ENCODE results near the gene DGCR2. TPM values are rescaled to one million over a fixed set of nuclear protein-coding genes. Genes with fewer than 3 reads are reported as not detected.

The DGCR2 gene
- total and polyA plus RNA-seq, 2 experiments from 2014 or later, result 18.5 to 83.0 TPM

DNA sequence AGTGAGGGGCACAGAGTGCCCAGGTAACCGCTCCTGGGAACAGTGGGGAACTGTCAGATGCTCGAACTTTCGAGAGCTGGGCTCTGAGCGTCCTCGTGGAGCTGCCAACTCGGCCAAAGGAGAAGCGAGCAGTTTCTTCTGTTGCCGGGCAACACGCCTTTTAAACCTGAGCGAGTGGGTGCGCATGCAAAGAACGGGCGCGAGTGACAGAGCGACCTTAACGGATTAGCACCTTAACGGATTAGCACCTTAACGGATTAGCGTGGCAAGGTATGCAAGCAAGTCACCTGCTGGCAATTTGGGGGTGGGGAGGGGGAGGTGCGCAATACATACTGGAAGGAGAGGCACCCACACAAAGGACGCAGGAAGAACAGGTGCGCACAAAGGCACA, 124.3 kb downstream of the DGCR2 start (continued):
- TF ChIP-seq, protein P1, sequence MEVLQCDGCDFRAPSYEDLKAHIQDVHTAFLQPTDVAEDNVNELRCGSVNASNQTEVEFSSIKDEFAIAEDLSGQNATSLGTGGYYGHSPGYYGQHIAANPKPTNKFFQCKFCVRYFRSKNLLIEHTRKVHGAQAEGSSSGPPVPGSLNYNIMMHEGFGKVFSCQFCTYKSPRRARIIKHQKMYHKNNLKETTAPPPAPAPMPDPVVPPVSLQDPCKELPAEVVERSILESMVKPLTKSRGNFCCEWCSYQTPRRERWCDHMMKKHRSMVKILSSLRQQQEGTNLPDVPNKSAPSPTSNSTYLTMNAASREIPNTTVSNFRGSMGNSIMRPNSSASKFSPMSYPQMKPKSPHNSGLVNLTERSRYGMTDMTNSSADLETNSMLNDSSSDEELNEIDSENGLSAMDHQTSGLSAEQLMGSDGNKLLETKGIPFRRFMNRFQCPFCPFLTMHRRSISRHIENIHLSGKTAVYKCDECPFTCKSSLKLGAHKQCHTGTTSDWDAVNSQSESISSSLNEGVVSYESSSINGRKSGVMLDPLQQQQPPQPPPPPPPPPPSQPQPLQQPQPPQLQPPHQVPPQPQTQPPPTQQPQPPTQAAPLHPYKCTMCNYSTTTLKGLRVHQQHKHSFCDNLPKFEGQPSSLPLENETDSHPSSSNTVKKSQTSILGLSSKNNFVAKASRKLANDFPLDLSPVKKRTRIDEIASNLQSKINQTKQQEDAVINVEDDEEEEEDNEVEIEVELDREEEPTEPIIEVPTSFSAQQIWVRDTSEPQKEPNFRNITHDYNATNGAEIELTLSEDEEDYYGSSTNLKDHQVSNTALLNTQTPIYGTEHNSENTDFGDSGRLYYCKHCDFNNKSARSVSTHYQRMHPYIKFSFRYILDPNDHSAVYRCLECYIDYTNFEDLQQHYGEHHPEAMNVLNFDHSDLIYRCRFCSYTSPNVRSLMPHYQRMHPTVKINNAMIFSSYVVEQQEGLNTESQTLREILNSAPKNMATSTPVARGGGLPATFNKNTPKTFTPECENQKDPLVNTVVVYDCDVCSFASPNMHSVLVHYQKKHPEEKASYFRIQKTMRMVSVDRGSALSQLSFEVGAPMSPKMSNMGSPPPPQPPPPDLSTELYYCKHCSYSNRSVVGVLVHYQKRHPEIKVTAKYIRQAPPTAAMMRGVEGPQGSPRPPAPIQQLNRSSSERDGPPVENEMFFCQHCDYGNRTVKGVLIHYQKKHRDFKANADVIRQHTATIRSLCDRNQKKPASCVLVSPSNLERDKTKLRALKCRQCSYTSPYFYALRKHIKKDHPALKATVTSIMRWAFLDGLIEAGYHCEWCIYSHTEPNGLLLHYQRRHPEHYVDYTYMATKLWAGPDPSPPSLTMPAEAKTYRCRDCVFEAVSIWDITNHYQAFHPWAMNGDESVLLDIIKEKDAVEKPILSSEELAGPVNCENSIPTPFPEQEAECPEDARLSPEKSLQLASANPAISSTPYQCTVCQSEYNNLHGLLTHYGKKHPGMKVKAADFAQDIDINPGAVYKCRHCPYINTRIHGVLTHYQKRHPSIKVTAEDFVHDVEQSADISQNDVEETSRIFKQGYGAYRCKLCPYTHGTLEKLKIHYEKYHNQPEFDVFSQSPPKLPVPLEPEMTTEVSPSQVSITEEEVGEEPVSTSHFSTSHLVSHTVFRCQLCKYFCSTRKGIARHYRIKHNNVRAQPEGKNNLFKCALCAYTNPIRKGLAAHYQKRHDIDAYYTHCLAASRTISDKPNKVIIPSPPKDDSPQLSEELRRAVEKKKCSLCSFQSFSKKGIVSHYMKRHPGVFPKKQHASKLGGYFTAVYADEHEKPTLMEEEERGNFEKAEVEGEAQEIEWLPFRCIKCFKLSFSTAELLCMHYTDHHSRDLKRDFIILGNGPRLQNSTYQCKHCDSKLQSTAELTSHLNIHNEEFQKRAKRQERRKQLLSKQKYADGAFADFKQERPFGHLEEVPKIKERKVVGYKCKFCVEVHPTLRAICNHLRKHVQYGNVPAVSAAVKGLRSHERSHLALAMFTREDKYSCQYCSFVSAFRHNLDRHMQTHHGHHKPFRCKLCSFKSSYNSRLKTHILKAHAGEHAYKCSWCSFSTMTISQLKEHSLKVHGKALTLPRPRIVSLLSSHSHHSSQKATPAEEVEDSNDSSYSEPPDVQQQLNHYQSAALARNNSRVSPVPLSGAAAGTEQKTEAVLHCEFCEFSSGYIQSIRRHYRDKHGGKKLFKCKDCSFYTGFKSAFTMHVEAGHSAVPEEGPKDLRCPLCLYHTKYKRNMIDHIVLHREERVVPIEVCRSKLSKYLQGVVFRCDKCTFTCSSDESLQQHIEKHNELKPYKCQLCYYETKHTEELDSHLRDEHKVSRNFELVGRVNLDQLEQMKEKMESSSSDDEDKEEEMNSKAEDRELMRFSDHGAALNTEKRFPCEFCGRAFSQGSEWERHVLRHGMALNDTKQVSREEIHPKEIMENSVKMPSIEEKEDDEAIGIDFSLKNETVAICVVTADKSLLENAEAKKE (CRISPR knock-in tag; IDR thresholded peaks at IDR 0.05), result no peak
- TF ChIP-seq STAT1 (IDR thresholded peaks at IDR 0.05; ENCODE audit: unreplicated experiment), result no peak
- TF ChIP-seq EZH2phosphoT487 (IDR thresholded peaks at IDR 0.05; ENCODE audit: unreplicated experiment), result no peak
- TF ChIP-seq ZNF331 (CRISPR knock-in tag; IDR thresholded peaks at IDR 0.05; ENCODE audit: low read depth), result no peak
- no peak for TF ChIP-seq EZH2 (IDR thresholded peaks at IDR 0.05; ENCODE audit: low read depth, unreplicated experiment)
- TF ChIP-seq POLR2AphosphoS5 (IDR thresholded peaks at IDR 0.05; ENCODE audit: low read depth), result no peak
- TF ChIP-seq NANOG (IDR thresholded peaks at IDR 0.05; ENCODE audit: borderline replicate concordance), result no peak
- TF ChIP-seq, protein P2, sequence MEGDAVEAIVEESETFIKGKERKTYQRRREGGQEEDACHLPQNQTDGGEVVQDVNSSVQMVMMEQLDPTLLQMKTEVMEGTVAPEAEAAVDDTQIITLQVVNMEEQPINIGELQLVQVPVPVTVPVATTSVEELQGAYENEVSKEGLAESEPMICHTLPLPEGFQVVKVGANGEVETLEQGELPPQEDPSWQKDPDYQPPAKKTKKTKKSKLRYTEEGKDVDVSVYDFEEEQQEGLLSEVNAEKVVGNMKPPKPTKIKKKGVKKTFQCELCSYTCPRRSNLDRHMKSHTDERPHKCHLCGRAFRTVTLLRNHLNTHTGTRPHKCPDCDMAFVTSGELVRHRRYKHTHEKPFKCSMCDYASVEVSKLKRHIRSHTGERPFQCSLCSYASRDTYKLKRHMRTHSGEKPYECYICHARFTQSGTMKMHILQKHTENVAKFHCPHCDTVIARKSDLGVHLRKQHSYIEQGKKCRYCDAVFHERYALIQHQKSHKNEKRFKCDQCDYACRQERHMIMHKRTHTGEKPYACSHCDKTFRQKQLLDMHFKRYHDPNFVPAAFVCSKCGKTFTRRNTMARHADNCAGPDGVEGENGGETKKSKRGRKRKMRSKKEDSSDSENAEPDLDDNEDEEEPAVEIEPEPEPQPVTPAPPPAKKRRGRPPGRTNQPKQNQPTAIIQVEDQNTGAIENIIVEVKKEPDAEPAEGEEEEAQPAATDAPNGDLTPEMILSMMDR (conservative IDR thresholded peaks at IDR 0.05; ENCODE audit: low read depth in 2 of 2), result no peak

All from GM23338 (cell line).